HEK293T (cell line): ENCODE data around the gene SFRP5.

ENCODE experiments used
- CTCF ChIA-PET: fragments of 350-600 bp; formaldehyde crosslinking; extraction: SDS; loops from one replicate; lab custom pipeline; 2021; ENCODE audit warnings: antibody characterized with exemption, inconsistent platforms; lab: Yijun Ruan, JAX
- POLR2A ChIA-PET: fragments of 350-600 bp; formaldehyde crosslinking; extraction: SDS; loops from one replicate; lab custom pipeline; 2020; ENCODE audit warnings: antibody characterized with exemption, inconsistent platforms; lab: Yijun Ruan, JAX
- DNase-seq: peaks from one replicate; pipeline ENCODE4 v3.0.0; 2012; ENCODE audit warnings: mixed read lengths; ENCODE audit errors: extremely low spot score
- ARNT ChIP-seq: fragments of 450-650 bp; IDR thresholded peaks from 2 replicates; pipeline ENCODE4 v1.6.1; 2017; ENCODE audit warnings: mild to moderate bottlenecking
- BHLHE40 ChIP-seq: fragments of 450-650 bp; IDR thresholded peaks from 2 replicates; pipeline ENCODE4 v1.6.1; 2016; ENCODE audit warnings: mild to moderate bottlenecking, moderate library complexity, borderline replicate concordance
- CTBP1 ChIP-seq: fragments of 450-650 bp; IDR thresholded peaks from 2 replicates; pipeline ENCODE4 v1.6.1; 2016; ENCODE audit warnings: borderline replicate concordance
- ELF4 ChIP-seq: fragments of 450-650 bp; IDR thresholded peaks from 2 replicates; pipeline ENCODE4 v1.6.1; 2017; ENCODE audit warnings: antibody characterized with exemption
- FOXA1 ChIP-seq: fragments of 450-650 bp; IDR thresholded peaks from 2 replicates; pipeline ENCODE4 v1.6.1; 2016; ENCODE audit warnings: mild to moderate bottlenecking
- FOXK2 ChIP-seq: fragments of 450-650 bp; IDR thresholded peaks from 2 replicates; pipeline ENCODE4 v1.6.1; 2016; ENCODE audit warnings: mild to moderate bottlenecking
- FOXM1 ChIP-seq: fragments of 450-650 bp; IDR thresholded peaks from 2 replicates; pipeline ENCODE4 v1.6.1; 2017; ENCODE audit warnings: mild to moderate bottlenecking, borderline replicate concordance
- HDGF ChIP-seq: fragments of 450-650 bp; IDR thresholded peaks from 2 replicates; pipeline ENCODE4 v1.6.1; 2017; ENCODE audit warnings: antibody characterized with exemption, borderline replicate concordance
- L3MBTL2 ChIP-seq: fragments of 450-650 bp; conservative IDR thresholded peaks from 2 replicates; pipeline ENCODE4 v1.6.1; 2016; ENCODE audit warnings: mild to moderate bottlenecking
- LEF1 ChIP-seq: fragments of 450-650 bp; IDR thresholded peaks from 2 replicates; pipeline ENCODE4 v1.6.1; 2017; ENCODE audit warnings: mild to moderate bottlenecking, borderline replicate concordance
- NFRKB ChIP-seq: fragments of 450-650 bp; IDR thresholded peaks from 2 replicates; pipeline ENCODE4 v1.6.1; 2016; ENCODE audit warnings: mild to moderate bottlenecking, moderate library complexity
- SP1 ChIP-seq: fragments of 450-650 bp; IDR thresholded peaks from 2 replicates; pipeline ENCODE4 v1.6.1; 2017
- SUZ12 ChIP-seq: fragments of 450-650 bp; IDR thresholded peaks from 2 replicates; pipeline ENCODE4 v1.6.1; 2016; ENCODE audit warnings: mild to moderate bottlenecking
- TARDBP ChIP-seq: fragments of 450-650 bp; IDR thresholded peaks from 2 replicates; pipeline ENCODE4 v1.6.1; 2016
- ZNF384 ChIP-seq: fragments of 450-650 bp; IDR thresholded peaks from 2 replicates; pipeline ENCODE4 v1.6.1; 2016
- TF ChIP-seq, protein P1 (sequence below): fragments of 450-650 bp; IDR thresholded peaks from 2 replicates; pipeline ENCODE4 v1.6.1; 2016

SFRP5 gene

DNA sequence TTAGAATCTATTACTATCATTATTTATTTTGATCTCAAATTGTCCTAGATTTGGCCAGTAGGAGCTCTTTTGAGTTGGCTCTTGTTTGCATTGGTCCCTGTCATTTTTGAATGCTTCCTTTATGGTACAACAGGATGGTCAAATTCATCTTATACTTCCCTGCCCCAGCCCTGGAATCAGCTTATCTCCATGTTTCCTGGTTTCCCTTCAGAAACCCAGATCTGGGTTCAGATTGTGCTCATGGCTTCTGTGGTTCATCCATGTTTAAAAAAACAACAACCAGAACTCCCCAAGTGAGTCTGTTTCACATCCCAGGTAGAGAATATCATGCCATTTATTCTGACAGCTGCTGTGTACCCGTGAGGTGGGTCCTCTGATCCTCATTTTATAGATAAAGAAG is 24.2 kb downstream of the SFRP5 start:
- ChIA-PET CTCF (no interaction called here), POLR2A (interaction anchor here (1.0 kb wide), 1 partner anchor 11 kb away, joined by 3 read pairs; the partner anchor contains the start of gene ZFYVE27)
- DNase-seq, result no peak
- TF ChIP-seq ARNT, result no peak
- TF ChIP-seq LEF1, result no peak
- no peak for TF ChIP-seq L3MBTL2
- TF ChIP-seq BHLHE40, result no peak
- TF ChIP-seq SUZ12, result no peak
- TF ChIP-seq FOXA1, result no peak
- no peak for TF ChIP-seq NFRKB
- no peak for TF ChIP-seq SP1
- no peak for TF ChIP-seq FOXM1
- no peak for TF ChIP-seq TARDBP
- no peak for TF ChIP-seq ELF4
- TF ChIP-seq, protein P1, sequence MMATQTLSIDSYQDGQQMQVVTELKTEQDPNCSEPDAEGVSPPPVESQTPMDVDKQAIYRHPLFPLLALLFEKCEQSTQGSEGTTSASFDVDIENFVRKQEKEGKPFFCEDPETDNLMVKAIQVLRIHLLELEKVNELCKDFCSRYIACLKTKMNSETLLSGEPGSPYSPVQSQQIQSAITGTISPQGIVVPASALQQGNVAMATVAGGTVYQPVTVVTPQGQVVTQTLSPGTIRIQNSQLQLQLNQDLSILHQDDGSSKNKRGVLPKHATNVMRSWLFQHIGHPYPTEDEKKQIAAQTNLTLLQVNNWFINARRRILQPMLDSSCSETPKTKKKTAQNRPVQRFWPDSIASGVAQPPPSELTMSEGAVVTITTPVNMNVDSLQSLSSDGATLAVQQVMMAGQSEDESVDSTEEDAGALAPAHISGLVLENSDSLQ, result no peak
- TF ChIP-seq CTBP1, result no peak
- TF ChIP-seq FOXK2, result no peak
- no peak for TF ChIP-seq ZNF384
- TF ChIP-seq HDGF, result no peak

DNA sequence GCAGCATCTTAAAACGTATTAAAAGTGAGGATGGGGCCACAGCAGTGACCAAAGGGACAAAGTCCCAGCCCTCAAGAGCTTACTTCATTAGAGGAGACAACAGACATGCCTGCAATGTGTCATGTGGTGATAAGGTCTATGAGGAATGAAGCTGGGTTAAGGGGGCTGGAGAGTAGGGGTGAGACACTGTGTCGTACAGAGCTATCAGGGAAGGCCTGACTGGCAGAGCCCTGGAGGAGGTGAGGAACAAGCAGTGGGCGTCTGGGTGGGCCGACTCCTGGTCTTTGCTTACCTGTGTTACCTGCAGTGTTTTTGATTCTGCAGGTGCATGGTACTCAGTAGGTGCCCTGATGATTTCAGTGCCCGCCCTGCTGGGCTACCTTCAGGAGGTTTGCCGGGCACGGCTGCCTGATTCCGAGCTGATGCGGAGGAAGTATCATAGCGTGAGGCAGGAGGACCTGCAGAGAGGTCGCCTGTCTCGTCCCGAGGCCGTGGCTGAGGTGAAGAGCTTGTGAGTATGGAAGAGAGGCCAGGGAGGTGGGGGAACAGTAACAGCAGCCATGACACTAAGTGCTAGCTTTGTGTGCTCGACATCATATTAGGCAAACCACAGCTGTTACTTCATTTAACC is 27.3 kb downstream of the SFRP5 start:
- POLR2A ChIA-PET, result interaction anchor here (1.2 to 1.5 kb wide), 2 partner anchors 8 to 57 kb away, joined by 4 to 5 read pairs; partner anchors contain the start of genes AVPI1 and ZFYVE27
- TF ChIP-seq FOXM1 (no peak), ELF4 (no peak), TARDBP (no peak), L3MBTL2 (no peak), SUZ12 (no peak)
- DNase-seq, result no peak
- CTCF ChIA-PET, result interaction anchor here (1.0 kb wide), 3 partner anchors 15 to 43 kb away, joined by 3 to 4 read pairs (median 3); no protein-coding TSS in a partner anchor

DNA sequence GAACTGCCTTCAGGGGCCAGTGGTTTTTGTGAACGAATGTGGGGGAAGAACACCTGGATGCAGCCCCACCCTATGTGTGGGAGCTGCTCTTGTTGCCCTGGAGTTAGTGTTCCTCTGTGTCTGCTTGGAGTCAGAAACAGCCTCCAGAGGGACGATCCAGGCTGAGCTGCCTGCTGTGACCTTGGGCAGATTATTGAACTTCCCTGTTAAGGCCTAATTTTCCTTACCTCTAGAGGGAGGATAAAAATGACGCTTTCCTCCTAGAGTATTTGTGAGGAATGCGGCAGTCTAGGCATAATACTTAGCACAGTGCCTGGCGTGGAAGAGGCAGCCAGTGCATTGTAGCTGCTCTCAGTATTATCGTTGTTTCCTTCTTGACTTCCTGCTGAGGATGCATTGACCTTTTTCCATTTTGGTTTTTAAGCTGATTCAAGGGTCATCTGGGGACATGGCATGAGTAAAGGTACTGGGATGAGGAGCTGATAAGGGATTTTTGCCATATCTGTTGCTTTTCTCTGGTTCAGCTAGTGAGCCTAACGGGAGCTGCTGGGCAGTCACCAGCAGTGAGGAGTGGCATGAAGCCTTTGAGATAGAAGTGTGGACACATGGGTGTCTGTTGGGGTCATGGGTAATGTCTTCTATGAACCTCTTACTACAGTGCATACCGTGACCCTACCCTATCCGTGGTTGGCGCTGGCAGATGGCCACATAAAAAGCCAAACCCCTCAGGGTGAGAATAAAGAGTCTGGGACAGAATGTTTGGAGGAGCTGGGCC is 28.4 kb downstream of the SFRP5 start:
- CTCF ChIA-PET, result interaction anchor here (1.0 kb wide), 2 partner anchors 16 to 41 kb away, joined by 3 read pairs; no protein-coding TSS in a partner anchor
- POLR2A ChIA-PET, result interaction anchor here (1.5 kb wide), 1 partner anchor 56 kb away, joined by 5 read pairs; the partner anchor contains the start of gene AVPI1
- TF ChIP-seq NFRKB (no peak), ZNF384 (no peak), TARDBP (no peak), LEF1 (no peak), L3MBTL2 (no peak), HDGF (no peak), FOXA1 (no peak), ELF4 (no peak), SUZ12 (no peak), FOXM1 (no peak), ARNT (no peak), BHLHE40 (no peak), SP1 (no peak), CTBP1 (no peak)

GRCh38 chr10:97740613-97741012 is 31.2 kb downstream of the SFRP5 start:
- ChIA-PET POLR2A (no interaction called here), CTCF (no interaction called here)
- TF ChIP-seq BHLHE40 (no peak), FOXK2 (no peak), TARDBP (no peak), HDGF (no peak), L3MBTL2 (no peak), ZNF384 (no peak), NFRKB (no peak), LEF1 (no peak), SP1 (no peak), ARNT (no peak), SUZ12 (no peak), FOXM1 (no peak), CTBP1 (no peak), ELF4 (no peak), FOXA1 (no peak)
- TF ChIP-seq, protein P1, result no peak
- no peak for DNase-seq

More for the DNA sequence above, 28.4 kb downstream of the SFRP5 start:
- DNase-seq, result no peak

DNA sequence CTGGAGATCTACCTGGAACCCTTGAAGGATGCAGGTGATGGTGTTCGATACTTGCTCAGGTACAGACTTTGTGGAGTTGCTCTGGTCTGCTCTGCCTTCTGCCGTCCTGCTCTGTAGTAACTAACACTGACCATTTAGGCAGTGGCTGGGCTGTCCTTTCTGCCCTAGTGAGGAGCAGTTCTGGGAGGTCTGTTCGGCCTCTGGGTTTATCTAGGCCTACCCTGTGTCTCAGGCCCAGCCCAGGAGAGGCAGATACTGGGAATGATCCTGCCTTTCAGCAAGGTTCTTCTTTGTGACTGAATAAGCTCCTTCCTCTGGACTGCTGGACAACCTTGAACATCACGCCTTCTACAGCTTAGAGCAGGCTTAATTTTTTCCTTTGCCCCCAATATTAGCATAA is 33.2 kb downstream of the SFRP5 start:
- no peak for DNase-seq
- TF ChIP-seq TARDBP (no peak), FOXA1 (no peak), L3MBTL2 (no peak), FOXM1 (no peak), NFRKB (no peak), BHLHE40 (no peak), ZNF384 (no peak), CTBP1 (no peak), LEF1 (no peak), FOXK2 (no peak), SP1 (no peak), SUZ12 (no peak)
- ChIA-PET CTCF (interaction anchor here (0.6 to 0.7 kb wide), 3 partner anchors 64 to 163 kb away, joined by 3 to 8 read pairs (median 4); no protein-coding TSS in a partner anchor), POLR2A (no interaction called here)
